Measurements from ENCODE around the gene SBNO2.
"Not testable (repeated sequence)": the region's sequence is repeated elsewhere in the genome, so short reads cannot be mapped to it uniquely, and the experiment has no call there.

The SBNO2 gene

DNA sequence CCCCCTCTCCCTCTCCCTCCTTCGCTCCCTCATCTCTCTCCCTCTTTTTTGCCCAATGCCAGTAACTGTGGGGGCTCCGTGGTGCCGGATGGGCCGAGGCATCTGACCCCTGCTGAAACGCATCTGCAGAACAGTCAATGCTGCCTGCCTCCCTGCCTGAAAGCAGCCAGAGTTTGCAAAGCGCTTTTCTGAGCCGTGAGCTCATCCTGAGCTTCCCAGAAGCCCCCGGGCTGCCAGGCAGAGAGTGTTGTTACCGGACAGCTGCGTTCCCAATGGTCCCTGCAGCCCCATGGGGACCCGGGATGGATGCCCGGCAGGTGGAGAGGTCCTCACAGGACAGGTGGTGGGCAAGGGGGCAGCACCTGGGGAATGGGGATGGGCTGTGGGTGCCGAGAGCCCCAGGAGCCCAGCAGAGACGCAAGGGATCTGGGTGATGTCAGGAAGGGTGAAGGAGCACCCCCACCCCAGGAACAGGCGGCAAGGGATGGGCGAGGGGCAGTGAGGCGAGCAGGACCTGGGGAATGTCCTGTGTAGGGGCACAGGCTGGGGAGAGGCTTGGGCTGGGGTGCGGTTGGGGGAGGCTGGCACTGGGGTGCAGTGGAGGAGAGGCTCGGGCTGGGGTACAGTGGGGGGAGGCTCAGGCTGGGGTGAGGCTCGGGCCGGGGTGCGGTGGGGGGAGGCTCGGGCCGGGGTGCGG, 37.3 kb downstream of the SBNO2 start:
- no peak for DNase-seq (ENCODE audit: low read depth in 2 of 2)

DNA sequence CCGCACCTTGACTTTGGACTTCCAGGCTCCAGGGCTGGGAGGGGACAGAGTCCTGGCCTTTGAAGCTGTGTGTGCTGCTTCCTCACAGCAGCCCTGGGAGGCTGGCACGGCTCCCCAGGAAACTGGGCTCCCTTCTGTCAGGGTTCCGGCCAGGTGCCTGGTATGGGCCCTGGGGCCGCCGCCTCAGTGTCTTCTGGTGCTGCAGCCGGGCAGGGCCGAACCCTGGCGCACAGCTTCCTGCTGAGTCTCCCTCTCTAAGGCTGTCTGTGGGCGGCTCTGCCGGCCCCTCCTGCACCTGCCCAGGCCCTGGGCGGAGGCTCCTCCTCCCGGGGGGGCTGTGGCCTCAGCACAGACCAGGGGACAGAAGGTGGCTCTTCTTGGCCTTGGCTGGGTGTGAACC, 37.9 kb downstream of the SBNO2 start:
- DNase-seq (ENCODE audit: low read depth in 2 of 2), result no peak

DNA sequence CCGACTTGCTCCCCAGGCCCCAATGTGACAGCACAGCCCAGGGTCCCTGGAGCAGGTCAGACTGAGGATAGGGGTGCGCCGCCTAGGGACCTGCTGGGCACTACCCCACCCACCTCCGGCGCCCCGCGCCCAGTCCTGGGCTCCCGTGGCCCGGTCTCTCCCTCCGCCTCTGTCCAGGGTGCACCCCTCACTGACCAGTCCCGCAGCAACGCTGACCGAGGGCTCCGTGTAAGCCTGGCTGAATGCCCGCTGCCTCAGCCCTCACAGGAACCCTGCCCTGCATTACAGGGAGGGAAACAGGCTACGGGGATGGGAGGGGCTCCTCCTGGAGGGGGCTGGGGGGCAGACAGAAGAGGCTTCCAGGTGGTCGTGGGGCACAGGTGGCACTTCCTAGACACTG, 38.6 kb downstream of the SBNO2 start:
- no peak for DNase-seq (ENCODE audit: low read depth in 2 of 2)

DNA sequence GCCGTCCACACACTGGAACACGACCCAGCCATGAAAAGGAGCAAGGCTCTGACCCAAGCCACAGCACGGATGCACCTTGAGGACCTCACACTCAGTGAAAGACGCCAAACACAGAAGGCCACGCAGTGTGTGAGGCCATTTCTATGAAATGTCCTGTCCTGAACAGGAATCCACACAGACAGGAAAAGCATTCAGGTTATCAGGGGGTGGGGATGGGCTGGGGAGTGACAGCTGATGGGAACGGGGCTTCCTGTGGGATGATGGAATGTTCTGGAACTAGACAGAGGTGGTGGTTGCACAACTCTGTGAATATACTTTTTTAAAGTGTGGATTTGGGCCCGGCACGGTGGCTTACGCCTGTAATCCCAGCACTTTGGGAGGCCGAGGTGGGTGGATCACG, 39.6 kb downstream of the SBNO2 start:
- no peak for DNase-seq (ENCODE audit: low read depth in 2 of 2)

DNA sequence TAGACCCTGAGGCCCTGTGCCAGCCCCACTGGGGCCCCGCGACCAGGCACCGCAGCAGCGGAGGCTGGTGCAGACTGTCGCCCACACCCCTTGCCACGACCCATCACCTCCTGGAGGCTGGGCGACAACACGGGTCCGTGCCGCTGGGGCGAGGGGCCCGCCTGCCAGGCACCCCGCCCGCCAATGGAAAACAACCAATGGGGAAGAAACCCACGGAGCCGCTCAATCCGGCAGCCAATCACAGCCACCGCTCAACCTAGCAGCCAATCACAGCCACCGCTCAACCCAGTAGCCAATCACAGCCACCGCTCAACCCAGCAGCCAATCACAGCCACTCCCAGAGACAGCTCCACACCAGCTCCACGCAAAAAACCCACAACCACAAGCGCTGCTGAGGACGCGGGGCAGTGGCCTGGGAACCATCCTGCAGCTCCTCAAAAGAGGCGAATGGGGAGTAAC, 40.6 kb downstream of the SBNO2 start:
- peak; percentile 41 to 57 for DNase-seq (ENCODE audit: low read depth in 2 of 2)

DNA sequence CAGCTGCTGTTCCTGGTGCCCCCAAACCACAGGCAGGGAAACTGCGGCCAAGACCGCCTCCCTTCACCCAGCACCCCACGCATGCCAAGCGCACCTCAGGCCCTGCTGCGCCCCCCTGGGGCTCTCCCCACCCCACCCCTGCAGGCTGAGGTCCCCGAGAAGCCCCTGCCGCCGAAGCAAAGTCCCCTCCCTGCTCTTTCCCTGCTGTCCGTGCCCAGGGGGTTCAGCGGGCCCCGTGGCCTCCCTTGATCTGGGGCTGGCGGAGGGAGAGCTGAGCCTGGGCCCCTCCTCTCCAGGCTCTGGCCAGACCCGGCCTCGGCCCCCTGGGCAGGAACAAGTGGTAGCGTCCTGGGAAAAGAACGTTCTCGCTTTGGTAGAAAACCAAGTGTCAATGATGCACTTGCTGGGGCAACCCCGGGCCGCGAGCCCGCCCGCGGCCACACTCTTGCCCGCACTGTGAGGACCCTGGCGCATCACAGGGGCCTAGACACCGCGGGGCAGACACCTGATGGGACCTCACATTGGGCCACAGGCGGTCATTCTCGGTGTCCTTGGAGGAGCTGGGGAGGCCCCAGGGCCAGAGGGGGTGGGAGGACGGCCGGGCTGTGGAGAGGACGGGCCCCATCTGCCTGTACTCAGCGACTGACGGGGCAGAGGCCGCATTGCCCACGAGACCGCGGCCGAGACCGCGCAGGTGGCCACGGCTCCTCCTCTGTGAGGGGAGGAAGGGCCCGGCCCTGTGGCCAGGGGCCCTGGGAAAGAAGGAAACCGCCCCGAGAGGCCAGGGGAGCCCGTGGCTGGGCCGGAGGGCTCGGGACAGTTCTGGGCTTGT, 41.3 kb downstream of the SBNO2 start:
- no peak for DNase-seq (ENCODE audit: low read depth in 2 of 2)

DNA sequence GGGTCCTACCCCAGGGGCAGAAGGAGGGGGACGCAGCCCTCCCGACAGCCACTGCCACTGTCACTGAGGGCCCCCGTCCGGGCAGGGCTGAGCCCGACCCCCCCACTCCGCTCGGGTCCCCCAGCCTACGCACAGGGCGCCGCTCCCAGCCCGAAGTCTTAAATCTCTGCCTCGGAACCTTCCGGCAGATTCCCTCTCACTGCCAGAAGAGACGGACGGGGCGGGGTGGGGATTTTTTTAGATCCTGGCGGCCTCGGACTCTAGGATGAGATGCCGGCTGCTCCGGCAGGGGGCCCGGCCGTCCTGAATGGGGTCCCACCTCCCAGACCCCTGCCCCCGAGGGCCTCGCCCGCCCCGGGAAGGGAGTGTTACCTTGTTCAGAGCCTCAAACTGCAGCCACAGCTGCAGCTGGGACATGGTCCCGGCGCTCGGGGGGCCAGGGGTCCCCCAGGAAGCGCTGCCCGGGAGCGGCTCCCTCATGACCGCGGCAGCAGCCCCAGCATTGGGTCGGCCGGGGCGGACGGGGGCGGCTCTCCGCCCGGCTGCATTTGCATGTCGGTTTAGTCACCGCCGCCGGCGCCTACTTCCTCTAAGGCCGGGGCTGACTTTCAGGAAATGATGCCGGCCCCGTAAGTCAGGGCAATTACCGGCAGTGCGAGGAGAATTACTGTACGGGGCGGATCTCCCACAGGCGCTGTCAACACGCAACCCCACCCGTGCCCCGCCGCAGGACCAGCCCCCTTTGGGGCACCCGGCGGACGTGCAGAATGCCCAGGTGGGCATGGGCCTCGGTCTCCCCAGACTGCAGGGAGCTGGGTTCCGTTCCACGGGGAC, 42.1 kb downstream of the SBNO2 start:
- peak; percentile 69 to 74 for DNase-seq (ENCODE audit: low read depth in 2 of 2)

DNA sequence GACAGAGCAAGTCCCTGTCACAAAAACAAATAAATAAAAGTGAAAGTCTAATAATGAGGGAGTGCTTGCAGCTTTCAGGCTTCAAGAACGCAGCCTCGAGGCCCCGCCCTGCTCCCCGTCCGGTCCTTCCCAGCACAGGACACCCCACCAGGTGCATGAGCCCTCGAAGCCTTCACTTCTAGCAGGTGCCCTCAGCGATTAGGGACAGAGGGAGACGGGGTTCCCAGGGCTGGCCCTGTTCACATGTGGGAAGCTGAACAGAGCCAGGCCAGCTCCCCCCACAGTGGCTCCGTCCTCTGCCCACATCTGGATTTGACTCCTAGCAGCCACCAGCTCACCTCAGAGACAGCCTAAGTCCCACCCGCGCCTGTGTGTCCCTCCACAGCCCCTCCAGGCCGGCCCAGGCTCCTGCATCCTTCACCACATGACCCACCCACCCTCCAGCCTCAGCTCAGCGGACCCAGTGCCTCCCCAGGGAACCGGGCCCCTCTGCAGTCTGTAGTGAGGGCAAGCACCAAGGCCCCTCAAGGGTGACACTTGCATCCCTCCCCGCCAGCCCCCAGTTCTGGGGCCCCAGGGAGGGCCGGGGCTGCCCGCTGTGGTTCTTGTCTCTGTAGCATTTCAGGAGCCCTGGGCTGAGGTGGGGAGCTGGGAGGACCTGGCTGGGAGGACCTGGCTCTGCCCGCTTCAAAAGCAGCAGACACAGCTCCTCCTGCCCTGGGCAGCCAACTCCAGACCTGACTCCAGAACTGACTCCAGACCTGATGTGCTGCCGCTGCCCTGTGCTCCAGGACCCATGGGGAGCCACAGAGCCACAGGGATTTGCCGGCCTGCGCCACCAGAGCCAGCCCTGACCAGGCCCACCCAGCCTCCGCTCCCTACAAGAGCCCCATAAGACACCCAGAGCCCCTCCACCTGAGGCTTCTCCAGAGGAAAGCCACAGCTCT, 43.0 kb downstream of the SBNO2 start:
- no peak for DNase-seq (ENCODE audit: low read depth in 2 of 2)

DNA sequence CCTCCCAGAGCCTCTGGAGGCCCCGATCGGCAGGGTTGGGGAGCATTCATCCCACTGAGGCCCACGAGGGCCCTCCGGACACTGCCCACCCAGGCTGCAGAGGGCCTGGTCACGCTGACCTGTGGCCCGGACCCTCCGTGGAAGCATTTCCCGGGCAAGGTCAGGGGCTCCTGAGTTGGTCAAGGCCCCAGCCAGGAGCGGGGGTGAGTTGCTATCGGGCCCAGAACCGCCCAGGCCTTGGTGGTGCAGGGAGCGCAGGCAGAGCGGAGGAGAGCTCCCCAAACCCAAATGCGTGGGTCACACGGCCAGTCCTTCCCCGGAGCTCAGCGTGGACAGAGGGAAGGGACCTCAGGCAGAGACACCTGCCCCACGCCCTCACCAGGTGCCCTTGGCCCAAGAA, 44.5 kb downstream of the SBNO2 start:
- no peak for DNase-seq (ENCODE audit: low read depth in 2 of 2)

DNA sequence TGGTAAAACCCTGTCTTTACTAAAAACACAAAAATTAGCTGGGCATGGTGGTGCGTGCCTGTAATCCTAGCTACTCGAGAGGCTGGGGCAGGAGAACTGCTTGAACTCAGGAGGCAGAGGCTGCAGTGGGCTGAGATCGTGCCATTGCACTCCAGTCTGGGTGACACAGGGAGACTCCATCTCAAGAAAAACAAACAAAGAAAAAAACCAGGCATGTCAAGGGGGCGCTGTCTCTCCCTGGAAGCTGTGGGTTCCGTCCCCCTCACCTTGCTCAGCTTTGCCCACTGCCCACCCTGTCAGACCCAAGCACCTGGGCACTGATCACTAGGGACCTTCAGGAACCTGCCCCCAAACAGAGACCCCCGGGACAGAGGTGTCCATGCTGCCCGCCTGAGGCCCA, 45.0 kb downstream of the SBNO2 start:
- not testable (repeated sequence) for DNase-seq (ENCODE audit: low read depth in 2 of 2)

DNA sequence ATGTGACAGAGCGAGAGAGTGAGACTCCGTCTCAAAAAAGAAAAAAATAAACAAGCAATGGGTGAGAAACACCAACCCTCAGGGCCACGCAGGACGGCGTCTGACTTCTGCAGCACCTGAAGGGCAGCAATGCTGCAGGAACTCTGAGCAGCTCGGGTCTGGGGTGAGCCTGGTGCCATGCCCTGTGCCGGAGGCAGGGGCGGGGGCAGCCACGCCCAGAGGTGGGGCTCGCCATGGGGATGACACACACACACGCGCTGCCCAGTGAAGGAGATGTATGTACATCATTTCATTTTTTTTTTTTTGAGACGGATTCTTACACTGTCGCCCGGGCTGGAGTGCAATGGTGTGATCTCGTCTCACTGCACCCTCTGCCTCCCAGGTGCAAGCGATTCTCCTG, 46.0 kb downstream of the SBNO2 start:
- DNase-seq (ENCODE audit: low read depth in 2 of 2), result no peak

DNA sequence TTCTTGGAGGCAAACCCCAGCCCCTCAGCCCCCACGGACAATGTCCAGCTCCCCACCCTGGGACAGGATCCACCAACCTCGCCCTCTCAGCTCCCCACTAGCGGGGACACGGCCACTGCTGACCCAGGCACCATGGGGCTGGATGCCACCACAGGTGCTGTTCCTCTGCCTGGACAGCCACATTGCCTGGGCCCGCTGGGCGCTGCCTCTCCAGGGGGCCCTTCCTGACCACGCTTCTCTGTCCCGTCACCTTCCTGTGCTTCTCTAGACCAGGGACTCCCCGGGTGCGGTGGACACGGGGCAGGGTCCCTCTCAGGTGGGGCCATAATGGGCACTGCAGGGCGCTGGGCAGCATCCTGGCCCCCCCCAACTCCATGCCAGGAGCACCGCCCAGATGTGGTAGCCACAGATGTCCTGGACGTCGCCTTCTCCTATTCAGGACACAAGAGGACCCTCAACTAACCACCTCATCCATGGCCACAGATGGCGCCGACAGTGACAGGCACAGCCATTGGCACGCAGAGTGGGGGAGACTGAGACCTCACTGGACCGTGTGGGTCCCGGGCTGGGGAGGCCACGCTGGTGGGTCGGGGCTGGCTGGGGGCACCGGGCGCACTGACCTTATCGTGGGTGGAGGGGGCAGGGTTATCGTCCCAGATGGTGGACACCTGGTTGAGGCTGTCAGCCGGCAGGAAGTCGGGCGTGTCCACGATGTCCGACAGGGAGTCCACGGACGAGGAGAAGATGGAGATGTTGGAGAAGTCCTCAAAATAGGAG, 46.9 kb downstream of the SBNO2 start:
- DNase-seq (ENCODE audit: low read depth in 2 of 2), result no peak

DNA sequence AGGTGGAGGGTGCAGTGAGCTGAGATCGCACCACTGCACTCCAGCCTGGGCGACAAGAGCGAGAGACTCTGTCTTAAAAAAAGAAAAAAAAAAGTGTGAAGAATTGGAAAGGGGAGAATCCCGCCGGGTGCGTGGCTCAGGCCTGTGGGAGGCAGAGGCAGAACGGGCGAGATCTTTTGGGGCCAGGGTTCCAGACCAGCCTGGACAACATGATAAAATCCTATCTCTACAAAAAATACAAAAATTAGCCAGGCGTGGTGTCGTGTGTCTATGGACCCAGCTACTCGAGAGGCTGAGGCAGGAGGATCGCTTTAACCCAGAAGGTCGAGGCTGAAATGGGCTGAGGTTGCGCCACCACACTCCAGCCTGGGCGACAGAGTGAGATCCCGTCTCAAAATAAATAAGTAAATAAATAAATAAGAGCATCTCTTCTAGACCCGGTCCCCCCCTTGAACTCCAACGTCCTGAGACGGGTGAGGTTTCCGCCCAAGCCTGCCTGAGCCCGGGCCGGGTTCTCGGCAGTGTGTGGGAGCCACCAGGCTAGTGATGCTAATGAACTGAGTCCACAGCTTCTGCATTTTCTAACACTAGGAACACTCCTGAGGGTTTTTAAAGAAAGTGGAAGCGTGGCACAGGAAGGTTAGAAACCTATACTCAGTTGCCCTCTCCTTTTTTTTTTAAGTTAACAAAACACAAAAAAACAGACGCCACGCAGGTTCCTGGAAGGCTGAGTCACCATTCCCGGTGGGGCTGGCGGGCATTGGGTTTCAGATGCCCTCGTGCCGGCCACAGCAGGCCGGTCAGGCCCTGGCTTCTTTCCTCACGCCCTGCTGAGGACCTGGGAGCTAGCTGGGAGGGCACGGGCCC, 48.2 kb downstream of the SBNO2 start:
- no peak for DNase-seq (ENCODE audit: low read depth in 2 of 2)

DNA sequence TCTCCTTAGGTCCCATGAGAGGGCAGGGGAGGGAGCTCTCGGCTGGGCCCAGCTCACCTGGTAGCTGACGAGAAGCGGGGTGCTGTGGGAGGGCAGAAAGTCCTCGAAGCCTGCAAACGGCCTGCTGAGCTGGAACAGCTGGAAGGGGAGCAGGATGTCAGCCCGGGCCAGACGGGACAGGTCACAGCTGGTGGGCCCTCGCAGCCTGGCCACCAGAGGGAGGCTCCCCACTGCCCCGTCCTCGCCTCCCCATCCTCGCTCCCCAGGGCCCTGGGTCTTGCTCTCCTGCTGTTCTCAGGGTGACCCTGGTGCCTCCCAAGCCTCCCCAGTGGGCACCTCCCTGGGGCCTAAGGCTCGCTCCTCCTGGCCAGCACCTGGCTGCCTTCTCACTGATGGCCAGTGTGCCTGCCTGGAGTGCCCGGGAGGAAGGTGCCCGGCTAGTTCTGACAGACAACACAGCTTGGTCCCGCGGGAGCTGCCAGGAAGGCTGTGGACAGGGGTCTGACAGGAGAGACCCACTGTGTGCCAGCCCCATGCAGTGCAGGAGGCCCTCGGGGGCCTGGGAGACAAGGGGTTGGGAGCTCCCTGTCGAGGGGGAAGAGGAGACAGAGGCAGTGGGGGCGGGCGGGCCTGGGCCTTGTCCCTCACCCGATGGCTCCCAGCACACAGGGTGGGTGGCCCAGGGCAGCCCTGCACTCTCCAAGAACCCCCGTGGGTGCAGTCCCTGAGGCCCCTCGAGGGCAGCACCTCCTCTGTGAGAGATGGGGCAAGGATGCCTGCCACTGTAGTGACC, 50.0 kb downstream of the SBNO2 start:
- no peak for DNase-seq (ENCODE audit: low read depth in 2 of 2)

DNA sequence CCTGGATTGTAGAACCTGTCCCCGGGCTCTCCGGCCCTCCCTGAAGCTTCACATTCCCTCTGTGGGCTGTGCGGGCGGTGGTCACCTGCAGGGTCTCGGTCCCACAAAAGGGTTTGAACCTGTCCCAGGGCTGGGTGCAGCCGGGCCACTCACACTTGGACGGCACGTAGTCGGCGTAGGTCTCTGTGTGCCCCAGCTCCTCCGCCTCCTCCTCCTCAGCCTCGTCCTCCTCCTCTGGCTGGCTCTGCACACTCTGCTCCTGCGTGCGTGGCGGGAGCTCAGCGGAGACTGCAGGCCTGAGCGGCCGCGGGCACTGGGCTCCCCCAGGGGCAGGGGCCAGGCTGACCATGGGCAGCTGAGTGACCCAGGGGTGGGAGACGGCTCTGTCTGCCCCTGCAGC, 50.7 kb downstream of the SBNO2 start:
- DNase-seq (ENCODE audit: low read depth in 2 of 2), result no peak

DNA sequence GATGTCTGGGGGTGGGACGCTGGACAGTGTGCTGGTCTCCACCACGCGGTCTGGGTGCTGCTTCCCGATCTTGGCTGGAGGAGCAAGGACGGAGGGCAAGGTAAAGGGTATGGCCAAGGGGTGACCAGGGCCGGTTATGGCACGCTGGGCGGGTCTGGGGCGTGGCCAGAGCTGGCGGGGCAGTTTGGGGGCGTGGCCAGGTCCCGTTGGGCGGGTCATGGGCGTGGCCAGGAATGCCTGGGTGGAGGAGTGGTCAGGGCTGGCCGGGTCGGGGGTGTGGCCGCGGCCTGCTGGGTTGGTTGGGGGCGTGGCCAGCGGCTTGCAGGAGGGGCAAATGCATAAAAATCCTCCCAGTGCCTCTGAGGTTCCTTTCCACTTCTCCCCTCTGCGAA, 51.1 kb downstream of the SBNO2 start:
- DNase-seq (ENCODE audit: low read depth in 2 of 2), result no peak

DNA sequence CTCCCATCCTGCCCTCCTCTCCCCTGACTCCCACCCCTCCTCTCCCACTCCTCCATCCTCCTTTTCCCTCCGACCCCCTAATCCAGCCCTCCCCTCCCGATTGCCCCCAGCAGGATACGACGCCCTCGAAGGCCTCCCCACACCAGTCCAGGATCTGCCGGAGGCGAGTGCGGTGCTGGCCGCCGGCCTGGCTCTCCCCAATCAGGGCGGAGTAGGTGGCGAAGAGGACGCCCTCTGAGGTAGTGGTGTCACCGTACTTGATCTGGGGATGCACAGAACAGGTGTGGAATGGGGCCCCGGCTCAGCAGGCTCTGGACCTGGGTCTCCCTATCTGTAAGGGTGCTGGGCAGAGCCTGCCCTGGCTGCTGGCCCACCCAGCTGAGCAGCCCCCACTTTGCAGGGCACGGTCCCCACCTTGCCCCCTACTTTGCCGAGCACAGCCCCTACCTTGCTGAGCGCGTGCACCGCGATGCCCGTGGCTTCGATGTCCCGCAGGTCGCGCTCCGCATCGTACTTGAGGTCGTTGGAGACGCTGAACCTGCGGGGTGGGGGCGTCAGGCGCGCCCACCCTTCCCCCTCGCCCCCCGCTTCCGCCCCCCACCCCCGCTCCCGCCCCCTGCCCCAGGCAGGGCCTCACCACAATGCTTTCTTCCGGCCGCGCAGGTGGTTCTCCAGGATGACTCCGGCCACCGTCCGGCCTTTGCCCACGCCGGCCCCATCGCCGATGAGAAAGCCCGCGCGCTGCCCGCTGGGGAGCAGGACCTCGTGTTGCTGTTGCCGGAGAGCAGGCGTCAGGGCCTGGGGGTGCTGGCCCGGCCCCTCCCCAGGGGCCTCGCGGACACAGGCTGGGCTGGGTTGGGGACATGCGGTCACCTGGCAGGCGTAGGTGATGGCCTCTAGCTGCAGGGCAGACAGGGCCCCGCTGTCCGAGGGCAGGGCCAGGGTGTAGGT, 51.8 kb downstream of the SBNO2 start:
- DNase-seq (ENCODE audit: low read depth in 2 of 2), result no peak

DNA sequence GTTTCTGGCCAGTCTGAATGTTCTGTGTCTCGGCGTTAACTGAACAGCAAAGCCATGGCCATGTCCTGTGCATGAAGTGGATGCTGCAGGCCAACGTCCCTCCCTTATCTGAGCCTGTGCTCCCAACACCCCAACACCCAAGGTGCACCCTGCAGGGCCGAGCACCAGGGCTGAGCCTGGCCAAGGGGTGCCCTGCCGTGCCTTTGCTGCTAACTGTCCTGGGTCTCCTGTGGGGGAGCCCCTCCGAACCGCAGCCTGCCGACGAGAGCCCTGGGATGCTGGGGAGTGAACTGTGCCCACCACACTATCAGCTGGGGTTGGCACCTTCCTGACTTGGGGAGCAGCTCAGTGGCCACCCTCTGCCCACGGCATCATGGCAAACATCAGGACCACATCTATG, 52.7 kb downstream of the SBNO2 start:
- DNase-seq (ENCODE audit: low read depth in 2 of 2), result no peak

Data from stimulated activated CD8-positive, alpha-beta memory T cell treated with anti-CD3 and anti-CD28 coated beads, Interleukin-2, amount 100 ng/mL, for 1 hour (primary cell).